Right lobe of liver (tissue), 4 donors: ENCODE results near the gene MEF2C.

Experiments used
- POLR2A ChIP-seq: fragments of 450-650 bp; IDR thresholded peaks from one replicate; pipeline ENCODE4 v1.6.1; 2017; ENCODE audit warnings: antibody characterized with exemption, mild to moderate bottlenecking
- TF ChIP-seq, protein P1 (sequence below), 4 donors: fragments of 200-600 bp in 3 of 4; fragments of 450-650 bp in 1 of 4; IDR thresholded peaks; one replicate each; pipeline versions ENCODE4 v1.5.1 to v1.8.0; 2016 to 2022; ENCODE audit warnings: antibody characterized with exemption in 4 of 4, mild to moderate bottlenecking in 2 of 4
- donor health status: DM: no; HTN: no; CAD: no.
- donor health status: DM: no; HTN: no; CAD: no.
- donor health status: DM: no; HTN: yes; CAD: no.

DNA sequence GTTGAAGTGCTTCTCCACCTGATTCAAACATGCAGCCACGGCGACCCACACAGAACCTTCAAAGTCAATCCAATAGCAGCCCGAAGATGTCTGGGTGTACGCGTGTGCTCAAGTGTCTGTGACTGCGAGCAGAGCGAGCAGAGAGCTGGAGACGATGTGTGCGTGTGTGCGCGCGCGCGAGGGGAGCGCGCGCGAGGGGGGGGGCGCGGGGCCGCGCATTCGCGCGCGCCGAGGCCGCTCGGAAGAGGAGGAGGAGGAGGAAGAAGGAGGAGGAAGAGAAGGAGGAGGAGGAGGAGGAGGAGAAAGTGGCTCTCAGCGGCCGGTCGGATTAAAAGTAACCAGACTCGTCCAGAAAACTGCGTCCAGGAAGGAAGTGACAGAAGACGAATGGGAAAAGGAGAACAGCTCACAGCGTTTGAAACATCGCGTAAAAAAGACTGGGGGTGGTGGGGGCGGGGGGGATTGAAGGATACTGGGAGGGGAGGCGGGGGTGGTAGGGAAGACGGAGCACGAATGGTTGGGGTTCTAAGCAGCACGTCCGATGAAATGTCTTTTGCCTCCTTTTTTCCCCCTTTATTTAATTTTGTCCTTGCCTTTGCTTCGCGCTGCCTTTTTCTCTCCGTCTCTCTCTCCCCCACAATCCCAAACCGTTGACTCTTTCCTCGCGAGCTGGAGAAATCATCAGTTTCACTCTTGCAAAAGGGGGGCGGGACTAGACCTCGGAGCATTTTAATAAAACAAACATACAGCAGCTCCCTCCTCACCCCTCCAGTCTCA lies at the start of gene MEF2C:
- TF ChIP-seq, protein P1, sequence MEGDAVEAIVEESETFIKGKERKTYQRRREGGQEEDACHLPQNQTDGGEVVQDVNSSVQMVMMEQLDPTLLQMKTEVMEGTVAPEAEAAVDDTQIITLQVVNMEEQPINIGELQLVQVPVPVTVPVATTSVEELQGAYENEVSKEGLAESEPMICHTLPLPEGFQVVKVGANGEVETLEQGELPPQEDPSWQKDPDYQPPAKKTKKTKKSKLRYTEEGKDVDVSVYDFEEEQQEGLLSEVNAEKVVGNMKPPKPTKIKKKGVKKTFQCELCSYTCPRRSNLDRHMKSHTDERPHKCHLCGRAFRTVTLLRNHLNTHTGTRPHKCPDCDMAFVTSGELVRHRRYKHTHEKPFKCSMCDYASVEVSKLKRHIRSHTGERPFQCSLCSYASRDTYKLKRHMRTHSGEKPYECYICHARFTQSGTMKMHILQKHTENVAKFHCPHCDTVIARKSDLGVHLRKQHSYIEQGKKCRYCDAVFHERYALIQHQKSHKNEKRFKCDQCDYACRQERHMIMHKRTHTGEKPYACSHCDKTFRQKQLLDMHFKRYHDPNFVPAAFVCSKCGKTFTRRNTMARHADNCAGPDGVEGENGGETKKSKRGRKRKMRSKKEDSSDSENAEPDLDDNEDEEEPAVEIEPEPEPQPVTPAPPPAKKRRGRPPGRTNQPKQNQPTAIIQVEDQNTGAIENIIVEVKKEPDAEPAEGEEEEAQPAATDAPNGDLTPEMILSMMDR (IDR thresholded peaks at IDR 0.05), result no peak
- peak; percentile 69 for TF ChIP-seq POLR2A
